Measurements from ENCODE around the gene BATF3.
"Not testable (repeated sequence)": the region's sequence is repeated elsewhere in the genome, so short reads cannot be mapped to it uniquely, and the experiment has no call there.

Gene BATF3

GRCh38 chr1:212665241-212666115 is 34.2 kb downstream of the BATF3 start:
- DNase-seq = peak in 48 of 56 donors; percentile 21 to 88 (median 73)

GRCh38 chr1:212664409-212665199 is 35.0 kb downstream of the BATF3 start:
- no peak for DNase-seq

GRCh38 chr1:212658250-212658649 is 41.4 kb downstream of the BATF3 start:
- not testable (repeated sequence) for DNase-seq

GRCh38 chr1:212656730-212657129 is 42.9 kb downstream of the BATF3 start:
- DNase-seq = no peak

- no peak for DNase-seq
Observed at GRCh38 chr1:212655668-212656440, 43.8 kb downstream of the BATF3 start.

GRCh38 chr1:212652609-212653008 is 47.0 kb downstream of the BATF3 start:
- DNase-seq = no peak

- DNase-seq = no peak
Observed at GRCh38 chr1:212651977-212652376, 47.7 kb downstream of the BATF3 start.

GRCh38 chr1:212651521-212651920 is 48.1 kb downstream of the BATF3 start:
- DNase-seq = no peak

GRCh38 chr1:212650228-212650627 is 49.4 kb downstream of the BATF3 start:
- DNase-seq = no peak

- DNase-seq = no peak
Observed at GRCh38 chr1:212649020-212649419, 50.6 kb downstream of the BATF3 start.

- DNase-seq = no peak
Observed at GRCh38 chr1:212648431-212648830, 51.2 kb downstream of the BATF3 start.

GRCh38 chr1:212647004-212647403 is 52.6 kb downstream of the BATF3 start:
- no peak for DNase-seq

- DNase-seq = no peak
Observed at GRCh38 chr1:212646588-212646987, 53.1 kb downstream of the BATF3 start.

- DNase-seq = no peak
Observed at GRCh38 chr1:212645546-212646543, 53.8 kb downstream of the BATF3 start.

- no peak for DNase-seq
Observed at GRCh38 chr1:212644866-212645545, 54.6 kb downstream of the BATF3 start.

- no peak for DNase-seq
Observed at GRCh38 chr1:212643877-212644276, 55.8 kb downstream of the BATF3 start.

GRCh38 chr1:212641956-212642355 is 57.7 kb downstream of the BATF3 start:
- DNase-seq = no peak

GRCh38 chr1:212640223-212640878 is 59.3 kb downstream of the BATF3 start:
- DNase-seq = no peak

GRCh38 chr1:212639524-212639923 is 60.1 kb downstream of the BATF3 start:
- DNase-seq = not testable (repeated sequence)

Measured in amygdala (tissue), 56 donors.